ENCODE measurements around the gene PGLYRP4. TPM values are rescaled to one million over a fixed set of nuclear protein-coding genes. Genes with fewer than 3 reads are reported as not detected.

PGLYRP4 gene
- polyA plus RNA-seq, 2 of the 4 experiments (the other 2 are of a cell fraction), result not detected

GRCh38 chr1:153342178-153342577 is 6.5 kb downstream of the PGLYRP4 start:
- Histone ChIP-seq H3K9me3 (no peaks in the 10 kb centered on the region), H3K4me1 (no peaks in the 10 kb centered on the region), H3K4me3 (no peak overlapping the region), H3K4me2 (no peak overlapping the region), H3K27ac (no peak overlapping the region)
- 8% methylated on average over 3 of the region's 3 CpGs for WGBS (ENCODE audit: missing lambda C conversion rate)
- ChIA-PET CTCF (interaction anchor here (1.0 to 5.7 kb wide), 4 partner anchors 11 to 153 kb away, joined by 3 to 41 read pairs (median 17); no protein-coding TSS in a partner anchor), POLR2A (no interaction called here)
- DNase-seq (ENCODE audit: low read depth in 1 of 2, low spot score in 1 of 2) (no peak), ATAC-seq (no peak), FAIRE-seq (no peak)
- TF ChIP-seq E2F6 (IDR thresholded peaks at IDR 0.05; ENCODE audit: borderline replicate concordance, low read depth), result no peak
- TF ChIP-seq ZFP36 (IDR thresholded peaks at IDR 0.05; ENCODE audit: borderline replicate concordance, partially characterized antibody), result no peak
- no peak for TF ChIP-seq EHMT2 (IDR thresholded peaks at IDR 0.05; ENCODE audit: low read depth)
- TF ChIP-seq SREBF2 (IDR thresholded peaks at IDR 0.05), result no peak
- no peak for TF ChIP-seq RFX5 (IDR thresholded peaks at IDR 0.05)
- TF ChIP-seq ZSCAN20 (CRISPR knock-in tag; IDR thresholded peaks at IDR 0.05), result no peak
- TF ChIP-seq FOSB (CRISPR knock-in tag; IDR thresholded peaks at IDR 0.05), result no peak
- TF ChIP-seq RAD21 (conservative IDR thresholded peaks at IDR 0.05 in 1 of 2, IDR thresholded peaks at IDR 0.05 in 1 of 2), result no peak
- TF ChIP-seq PHF8 (IDR thresholded peaks at IDR 0.05; ENCODE audit: borderline replicate concordance, low read depth), result no peak
- TF ChIP-seq ESRRA (IDR thresholded peaks at IDR 0.05; ENCODE audit: borderline replicate concordance, low read length), result no peak
- no peak for TF ChIP-seq CTCF (IDR thresholded peaks at IDR 0.05)
- TF ChIP-seq MAFK (IDR thresholded peaks at IDR 0.05; ENCODE audit: partially characterized antibody), result no peak
- no peak for TF ChIP-seq KDM5A (IDR thresholded peaks at IDR 0.05)
- no peak for TF ChIP-seq BHLHE40 (IDR thresholded peaks at IDR 0.05; ENCODE audit: low read depth, low read length)
- no peak for TF ChIP-seq EP300 (IDR thresholded peaks at IDR 0.05)
- TF ChIP-seq POLR2AphosphoS2 (conservative IDR thresholded peaks at IDR 0.05; ENCODE audit: low read length), result no peak

- ChIA-PET CTCF (interaction anchor here (1.1 to 4.1 kb wide), 2 partner anchors 11 to 17 kb away, joined by 3 to 41 read pairs; no protein-coding TSS in a partner anchor), POLR2A (no interaction called here)
- TF ChIP-seq TP53 (CRISPR knock-in tag; IDR thresholded peaks at IDR 0.05) (no peak), FOSL2 (IDR thresholded peaks at IDR 0.05) (no peak), FOSL2 (CRISPR knock-in tag; IDR thresholded peaks at IDR 0.05) (no peak), RNF2 (IDR thresholded peaks at IDR 0.05; ENCODE audit: borderline replicate concordance, low read depth) (no peak), CHD4 (IDR thresholded peaks at IDR 0.05; ENCODE audit: borderline replicate concordance) (no peak), SMC3 (IDR thresholded peaks at IDR 0.05) (no peak)
- H3K27ac ChIP-seq, result no peak overlapping the region
- FAIRE-seq (no peak), DNase-seq (ENCODE audit: low read depth in 1 of 2, low spot score in 1 of 2) (no peak), ATAC-seq (no peak)
- no peaks in the 10 kb centered on the region for H3K9me3 ChIP-seq
- WGBS (ENCODE audit: missing lambda C conversion rate), result 25% methylated on average over 4 of the region's 4 CpGs
- H3K4me3 ChIP-seq, result no peak overlapping the region
- no peak overlapping the region for H3K4me2 ChIP-seq
- no peaks in the 10 kb centered on the region for H3K4me1 ChIP-seq
These were observed 7.2 kb downstream of the PGLYRP4 start for GRCh38 chr1:153341431-153341934.

GRCh38 chr1:153340356-153340755 is 8.3 kb downstream of the PGLYRP4 start:
- Histone ChIP-seq H3K4me1 (no peaks in the 10 kb centered on the region), H3K9me3 (no peaks in the 10 kb centered on the region), H3K4me2 (no peak overlapping the region), H3K27ac (no peak overlapping the region), H3K4me3 (no peak overlapping the region)
- DNase-seq (ENCODE audit: low read depth in 1 of 2, low spot score in 1 of 2) (no peak), FAIRE-seq (no peak), ATAC-seq (no peak)
- CTCF ChIA-PET, result interaction anchor here (1.0 kb wide), 1 partner anchor 12 kb away, joined by 3 read pairs; no protein-coding TSS in a partner anchor
- POLR2A ChIA-PET, result no interaction called here
- 47% methylated on average over 9 of the region's 10 CpGs for WGBS (ENCODE audit: missing lambda C conversion rate)
- TF ChIP-seq HES2 (IDR thresholded peaks at IDR 0.05) (no peak), JUN (IDR thresholded peaks at IDR 0.05) (no peak), NFE2L2 (conservative IDR thresholded peaks at IDR 0.05; ENCODE audit: low read length) (no peak), RCOR1 (IDR thresholded peaks at IDR 0.05; ENCODE audit: low read depth, low read length) (no peak), CTCF (IDR thresholded peaks at IDR 0.05) (no peak), BHLHE40 (IDR thresholded peaks at IDR 0.05; ENCODE audit: low read depth, low read length) (no peak), RNF2 (IDR thresholded peaks at IDR 0.05; ENCODE audit: borderline replicate concordance, low read depth) (no peak), BCL3 (IDR thresholded peaks at IDR 0.05) (no peak), HOXA7 (CRISPR knock-in tag; IDR thresholded peaks at IDR 0.05) (no peak), CBX8 (IDR thresholded peaks at IDR 0.05) (no peak), PHF8 (IDR thresholded peaks at IDR 0.05; ENCODE audit: borderline replicate concordance, low read depth) (no peak), KDM5A (IDR thresholded peaks at IDR 0.05) (no peak), TFCP2L1 (CRISPR knock-in tag; IDR thresholded peaks at IDR 0.05) (no peak)
